Fibroblast of skin of left quadriceps (primary cell): ENCODE results near the gene SCN4A.
"Not testable (repeated sequence)": the region's sequence is repeated elsewhere in the genome, so short reads cannot be mapped to it uniquely, and the experiment has no call there.

Experiments used
- DNase-seq, 2 experiments: peaks; one replicate each; pipeline ENCODE4 v3.0.0-alpha.2; 2013; ENCODE audit warnings: low read depth in 2 of 2

The SCN4A gene

DNA sequence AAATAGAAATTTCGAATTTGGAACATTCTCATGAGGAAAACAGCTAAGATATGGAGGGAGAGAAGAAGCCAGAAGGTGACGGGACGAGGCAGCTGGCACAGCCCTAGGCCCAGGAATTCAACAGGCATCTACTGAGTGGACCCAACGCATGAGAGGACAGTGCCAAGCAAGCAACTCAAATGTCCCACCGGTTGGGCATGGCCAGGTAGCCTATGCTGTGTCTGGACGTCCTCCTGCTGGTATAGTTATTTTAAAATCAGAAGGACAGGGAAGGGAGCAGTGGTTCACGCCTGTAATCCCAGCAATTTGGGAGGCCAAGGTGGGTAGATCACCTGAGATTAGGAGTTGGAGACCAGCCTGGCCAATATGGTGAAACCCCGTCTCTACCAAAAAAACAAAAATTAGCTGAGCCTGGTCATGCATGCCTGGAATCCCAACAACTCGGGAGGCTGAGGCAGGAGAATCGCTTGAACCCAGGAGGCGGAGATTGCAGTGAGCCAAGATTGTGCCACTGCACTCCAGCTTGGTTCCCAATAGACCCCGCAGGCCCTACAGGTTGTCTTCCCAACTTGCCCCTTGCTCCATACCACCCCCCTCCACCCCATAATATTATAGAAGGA is 56.0 kb downstream of the SCN4A start:
- no peak for DNase-seq

DNA sequence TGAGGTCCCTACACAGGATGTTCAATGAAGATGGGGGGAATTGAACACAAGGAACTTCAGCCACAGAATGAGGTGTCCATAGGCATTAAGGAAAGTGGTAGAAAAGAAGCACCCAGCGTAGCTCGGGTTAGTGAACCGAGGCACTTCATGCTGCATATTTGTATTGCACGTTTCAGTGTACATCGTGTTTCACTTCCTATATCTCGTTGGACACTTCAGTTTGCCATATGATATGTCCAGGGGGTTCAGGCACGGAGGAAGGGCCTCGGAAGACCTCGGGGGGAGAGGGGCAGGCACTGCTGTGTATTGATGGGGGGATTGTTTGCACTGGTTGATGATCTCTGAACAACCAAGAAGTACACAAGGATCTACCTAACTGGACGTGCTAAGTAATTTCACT is 57.0 kb downstream of the SCN4A start:
- not testable (repeated sequence) for DNase-seq

DNA sequence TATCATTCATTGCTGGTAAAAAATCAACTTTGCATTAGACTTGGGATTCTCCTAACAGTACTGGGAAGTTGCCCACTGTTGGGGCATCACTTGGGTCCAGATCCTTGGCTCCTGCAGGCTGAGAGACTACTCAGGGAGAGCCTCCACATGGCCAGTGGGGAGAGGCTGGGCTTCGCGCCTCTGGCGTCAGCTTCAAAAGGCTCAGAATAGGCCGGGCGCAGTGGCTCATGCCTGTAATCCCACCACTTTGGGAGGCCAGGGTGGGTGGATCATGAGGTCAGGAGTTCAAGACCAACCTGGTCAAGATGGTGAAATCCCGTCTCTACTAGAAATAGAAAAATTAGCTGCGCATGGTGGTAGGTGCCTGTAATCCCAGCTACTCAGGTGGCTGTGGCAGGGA is 58.2 kb downstream of the SCN4A start:
- DNase-seq: no peak

DNA sequence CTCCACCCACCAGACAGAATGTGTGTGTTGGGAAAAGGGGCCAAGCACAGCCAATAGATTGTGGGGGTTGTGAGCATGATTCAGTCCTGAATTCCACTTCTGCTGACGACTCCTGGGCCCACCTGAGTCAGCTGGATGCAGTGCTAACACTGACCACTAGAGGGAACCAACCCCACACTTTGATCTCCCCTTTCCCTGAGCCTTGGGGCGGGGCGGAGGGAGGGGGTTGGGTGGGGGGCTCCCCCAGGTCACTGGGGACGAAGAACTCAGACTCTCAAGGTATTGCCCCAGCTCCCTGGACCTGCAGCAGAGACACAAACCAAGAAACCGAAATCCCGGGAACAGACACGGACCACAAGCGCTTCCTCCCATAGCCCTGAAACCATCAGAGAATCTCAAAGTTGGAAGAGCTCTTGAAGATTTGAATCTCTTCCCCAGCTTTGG is 61.0 kb downstream of the SCN4A start:
- no peak for DNase-seq

DNA sequence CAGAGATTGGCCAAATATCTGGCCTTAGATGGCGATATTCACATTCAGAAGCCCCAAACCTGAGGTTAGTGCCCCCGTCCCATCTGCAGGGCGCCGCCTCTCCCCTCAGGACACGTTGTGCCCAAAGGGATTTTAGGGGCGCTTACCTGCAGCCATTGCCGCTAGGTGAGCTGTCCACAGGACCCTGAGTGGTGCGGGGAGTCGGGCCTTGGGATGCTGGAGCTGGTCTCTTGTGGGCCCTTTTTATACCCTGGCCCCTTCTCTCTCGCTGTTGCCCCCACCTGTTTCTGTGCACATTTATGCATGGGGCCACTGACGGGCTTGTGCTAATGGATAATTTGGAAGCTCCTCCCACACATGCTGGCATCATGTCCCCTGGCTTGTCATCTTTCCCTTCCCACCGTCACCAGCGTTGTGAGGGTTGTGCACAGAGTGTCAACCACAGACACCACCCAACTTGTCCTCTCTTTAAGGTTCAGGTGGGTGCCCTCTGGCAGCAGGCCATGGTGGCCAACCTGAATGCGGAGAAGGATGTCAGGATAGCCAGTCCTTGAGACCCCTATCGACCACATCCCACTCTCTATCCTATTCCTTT is 61.6 kb downstream of the SCN4A start, which contains the start of gene CSHL1:
Gene CSHL1 (minus strand): TSS at position 218 of the 595 bp plus-strand sequence. CDS start 62 bp downstream, at position 156.
- no peak for DNase-seq

DNA sequence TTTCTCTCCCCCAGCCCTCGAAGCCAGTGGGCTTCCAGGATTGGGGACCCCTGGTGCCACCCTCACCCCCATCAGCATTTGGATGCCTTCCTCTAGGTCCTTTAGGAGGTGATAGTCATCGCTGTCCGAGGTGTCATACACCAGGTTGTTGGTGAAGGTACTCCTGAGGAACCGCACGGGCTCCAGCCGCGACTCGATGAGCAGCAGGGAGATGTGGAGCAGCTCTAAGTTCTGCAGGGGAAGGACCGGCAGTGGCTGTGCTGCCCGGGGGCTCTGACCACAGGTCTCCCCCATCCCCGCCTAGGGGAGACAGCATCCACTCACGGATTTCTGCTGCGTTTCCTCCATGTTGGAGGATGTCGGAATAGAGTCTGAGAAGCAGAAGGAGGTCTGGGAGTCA is 62.6 kb downstream of the SCN4A start:
- no peak for DNase-seq

DNA sequence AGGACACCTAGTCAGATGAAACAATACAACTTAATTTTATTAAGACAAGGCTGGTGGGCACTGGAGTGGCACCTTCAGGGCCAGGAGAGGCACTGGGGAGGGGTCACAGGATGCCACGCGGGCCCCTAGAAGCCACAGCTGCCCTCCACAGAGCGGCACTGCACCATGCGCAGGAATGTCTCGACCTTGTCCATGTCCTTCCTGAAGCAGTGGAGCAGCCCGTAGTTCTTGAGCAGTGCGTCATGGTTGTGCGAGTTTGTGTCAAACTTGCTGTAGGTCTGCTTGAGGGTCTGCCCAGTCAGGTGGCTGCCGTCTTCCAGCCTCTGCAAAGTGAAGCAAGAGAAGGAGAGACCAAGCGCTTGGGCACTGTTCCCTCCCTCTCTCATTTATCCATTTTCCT is 63.1 kb downstream of the SCN4A start:
- DNase-seq: not testable (repeated sequence)

DNA sequence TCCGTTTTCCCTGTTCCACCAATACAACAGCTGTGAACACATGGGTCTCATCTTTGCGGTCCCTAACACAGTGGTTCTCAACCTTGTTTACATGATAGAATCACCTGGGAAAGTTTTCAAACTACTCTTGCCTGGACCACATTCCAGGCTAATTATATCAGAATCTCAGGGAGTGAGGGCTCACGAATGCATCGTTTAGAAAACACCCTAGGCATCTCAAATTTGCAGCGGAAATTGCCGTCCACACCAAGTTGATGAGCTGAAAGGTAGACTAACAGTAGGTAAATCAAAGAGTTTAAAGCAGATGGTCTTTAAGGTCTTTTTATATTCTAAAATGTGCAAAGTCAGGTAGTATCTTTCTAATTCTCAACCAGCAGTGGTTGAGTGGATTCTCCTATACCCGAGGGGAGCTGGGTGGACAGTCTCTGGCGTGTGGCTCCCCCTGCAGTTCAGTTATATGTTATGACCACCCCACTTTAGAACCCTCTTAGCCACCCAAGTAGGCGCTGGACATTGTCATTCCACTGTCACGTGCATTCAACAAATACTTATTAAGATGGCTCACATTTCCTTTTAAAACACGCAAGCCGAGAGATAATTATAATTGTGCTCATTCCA is 65.4 kb downstream of the SCN4A start:
- not testable (repeated sequence) for DNase-seq

DNA sequence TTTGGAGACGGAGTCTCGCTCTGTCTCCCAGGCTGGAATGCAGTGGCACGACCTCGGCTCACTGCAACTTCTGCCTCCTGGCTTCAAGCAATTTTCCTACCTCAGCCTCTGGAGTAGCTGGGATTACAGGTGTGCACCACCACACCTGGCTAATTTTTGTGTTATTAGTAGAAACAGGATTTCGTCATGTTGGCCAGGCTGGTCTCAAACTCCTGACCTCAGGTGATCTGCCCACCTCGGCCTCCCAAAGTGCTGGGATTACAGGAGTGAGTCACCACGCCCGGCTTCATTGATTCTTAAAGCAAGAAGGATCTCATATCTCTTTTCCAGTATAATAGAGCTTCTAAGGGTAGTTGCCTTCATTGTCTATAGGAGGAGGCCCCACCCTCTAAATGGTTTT is 67.9 kb downstream of the SCN4A start:
- DNase-seq: not testable (repeated sequence)

DNA sequence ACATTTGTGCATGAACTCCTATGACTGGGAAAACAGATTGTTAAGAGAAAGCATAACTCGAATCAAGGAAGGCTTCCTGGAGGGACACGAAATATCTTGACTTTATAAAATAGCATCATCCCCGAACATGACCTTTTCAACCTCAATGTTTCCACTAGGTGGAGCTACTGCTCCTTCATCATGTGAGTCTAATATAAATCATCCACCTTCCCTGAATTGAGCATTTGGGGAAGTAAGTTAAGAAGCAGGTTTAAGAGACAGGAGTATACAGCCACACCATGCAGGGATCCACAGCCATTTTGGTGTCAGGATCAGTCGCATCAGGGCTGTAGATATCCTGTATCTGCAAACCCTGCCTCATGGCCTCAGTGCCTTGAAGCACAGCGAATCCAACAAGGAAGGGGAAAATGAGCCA is 68.9 kb downstream of the SCN4A start:
- not testable (repeated sequence) for DNase-seq

DNA sequence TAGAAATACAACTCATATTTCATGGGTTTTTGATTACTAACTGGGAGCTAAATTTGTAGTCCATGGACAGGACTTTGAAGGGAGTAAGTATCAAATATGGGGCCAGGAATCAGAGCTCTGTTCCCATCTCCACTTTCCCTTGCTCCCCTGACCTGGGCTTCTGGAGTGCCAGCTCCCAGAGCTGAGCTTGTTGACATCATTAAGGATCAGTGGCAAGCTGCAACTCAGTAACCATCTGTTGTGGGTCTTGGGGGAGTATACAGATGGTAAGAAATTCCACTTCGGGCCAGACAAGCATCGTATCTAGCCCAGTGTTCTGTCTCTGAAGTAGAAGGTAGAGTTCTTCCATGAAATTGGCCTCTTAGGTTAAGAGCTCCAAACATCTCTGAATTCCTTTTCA is 70.7 kb downstream of the SCN4A start:
- not testable (repeated sequence) for DNase-seq

DNA sequence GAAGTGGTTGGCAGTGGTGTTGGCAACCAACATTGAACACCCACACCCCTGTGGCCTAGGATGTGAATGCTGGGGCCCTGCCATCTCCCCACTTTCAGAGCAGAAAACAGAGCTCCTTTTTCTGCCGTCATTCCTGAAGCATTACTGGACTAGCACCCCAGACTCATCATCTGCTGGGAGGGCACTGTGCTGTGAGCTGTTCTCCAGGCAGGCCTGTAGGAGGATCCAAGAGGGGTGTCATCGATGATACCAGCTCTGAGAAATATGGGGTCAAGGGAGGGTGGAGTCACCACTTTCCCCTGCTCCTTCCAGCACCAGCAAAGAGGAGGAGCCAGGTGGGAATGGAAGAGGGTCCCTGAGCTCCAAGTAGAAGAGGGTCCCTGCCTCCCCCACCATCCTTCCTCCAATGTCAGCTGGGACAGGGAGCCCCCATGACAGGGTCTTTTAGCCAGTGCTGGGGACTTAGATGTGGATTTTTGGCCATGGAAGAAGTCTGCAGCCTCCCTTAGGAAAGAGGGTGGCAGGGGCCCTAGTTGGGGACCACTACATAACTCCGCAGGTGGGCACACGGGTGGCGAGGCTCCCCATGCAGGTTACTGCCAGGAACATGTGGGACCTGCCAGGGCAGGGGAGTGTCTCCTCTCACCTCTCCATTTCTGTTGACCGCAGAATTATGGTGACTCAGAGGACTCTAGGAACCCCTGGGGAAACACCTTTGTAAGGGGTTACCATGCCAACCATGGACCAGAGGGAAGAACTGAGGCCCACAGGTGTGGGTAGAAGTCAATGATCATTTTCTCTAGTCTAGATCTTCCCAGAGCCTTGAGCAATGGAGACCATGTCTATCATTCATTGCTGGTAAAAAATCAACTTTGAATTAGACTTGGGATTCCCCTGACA is 73.6 kb downstream of the SCN4A start:
- not testable (repeated sequence) for DNase-seq

DNA sequence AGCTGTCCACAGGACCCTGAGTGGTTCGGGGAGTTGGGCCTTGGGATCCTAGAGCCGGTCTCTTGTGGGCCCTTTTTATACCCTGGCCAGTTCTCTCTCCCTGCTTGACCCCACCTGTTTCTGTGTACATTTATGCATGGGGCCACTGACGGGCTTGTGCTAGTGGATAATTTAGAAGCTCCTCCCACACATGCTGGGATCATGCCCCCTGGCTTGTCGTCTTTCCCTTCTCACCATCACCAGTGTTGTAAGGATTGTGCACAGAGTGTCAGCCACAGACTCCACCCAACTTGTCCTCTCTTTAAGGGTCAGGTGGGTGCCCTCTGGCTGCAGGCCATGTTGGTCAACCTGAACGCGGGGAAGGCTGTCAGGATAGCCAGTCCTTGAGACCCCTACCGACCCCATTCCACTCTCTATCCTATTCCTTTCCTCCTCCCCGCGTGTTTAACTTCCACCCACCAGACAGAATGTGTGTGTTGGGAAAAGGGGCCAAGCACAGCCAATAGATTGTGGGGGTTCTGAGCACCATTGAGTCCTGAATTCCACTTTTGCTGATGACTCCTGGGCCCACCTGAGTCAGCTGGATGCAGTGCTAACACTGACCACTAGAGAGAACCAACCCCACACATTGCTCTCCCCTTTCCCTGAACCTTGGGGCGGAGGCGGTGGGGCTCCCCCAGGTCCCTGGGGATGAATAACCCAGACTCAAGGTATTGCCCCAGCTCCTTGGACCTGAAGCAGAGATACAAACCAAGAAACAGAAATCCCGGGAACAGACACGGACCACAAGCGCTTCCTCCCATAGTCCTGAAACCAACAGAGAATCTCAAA is 76.0 kb downstream of the SCN4A start, which contains the start of gene CSH1:
Gene CSH1 (minus strand): TSS at position 51 of the 831 bp plus-strand sequence. CDS start 63 bp downstream, outside the sequence.
- not testable (repeated sequence) for DNase-seq

DNA sequence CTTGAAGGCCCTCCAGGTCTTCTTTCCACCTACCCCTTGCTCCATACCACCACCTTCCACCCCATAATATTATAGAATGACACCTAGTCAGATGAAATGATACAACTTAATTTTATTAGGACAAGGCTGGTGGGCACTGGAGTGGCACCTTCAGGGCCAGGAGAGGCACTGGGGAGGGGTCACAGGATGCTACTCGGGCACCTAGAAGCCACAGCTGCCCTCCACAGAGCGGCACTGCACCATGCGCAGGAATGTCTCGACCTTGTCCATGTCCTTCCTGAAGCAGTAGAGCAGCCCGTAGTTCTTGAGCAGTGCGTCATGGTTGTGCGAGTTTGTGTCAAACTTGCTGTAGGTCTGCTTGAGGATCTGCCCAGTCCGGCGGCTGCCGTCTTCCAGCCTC is 77.9 kb downstream of the SCN4A start:
- not testable (repeated sequence) for DNase-seq

DNA sequence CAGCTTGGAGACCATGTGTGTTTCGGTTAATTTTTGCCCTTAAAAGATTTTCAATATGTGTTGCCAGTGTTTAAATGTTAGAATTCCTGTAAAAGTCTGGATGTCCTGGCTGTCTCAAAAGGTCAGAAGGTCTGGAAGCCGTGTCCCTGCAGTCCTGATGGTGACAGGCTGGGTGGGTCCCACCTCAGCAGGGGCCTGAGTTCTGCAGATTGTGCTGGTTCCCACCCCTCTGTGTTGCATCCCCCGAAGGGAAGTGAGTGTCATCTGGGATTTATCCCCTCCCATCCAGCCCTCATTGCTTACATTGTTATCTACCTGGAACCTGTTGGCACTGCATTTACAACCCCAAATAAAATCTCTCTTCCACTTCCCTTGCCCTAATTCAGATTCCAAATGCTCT is 78.7 kb downstream of the SCN4A start:
- DNase-seq: not testable (repeated sequence)

DNA sequence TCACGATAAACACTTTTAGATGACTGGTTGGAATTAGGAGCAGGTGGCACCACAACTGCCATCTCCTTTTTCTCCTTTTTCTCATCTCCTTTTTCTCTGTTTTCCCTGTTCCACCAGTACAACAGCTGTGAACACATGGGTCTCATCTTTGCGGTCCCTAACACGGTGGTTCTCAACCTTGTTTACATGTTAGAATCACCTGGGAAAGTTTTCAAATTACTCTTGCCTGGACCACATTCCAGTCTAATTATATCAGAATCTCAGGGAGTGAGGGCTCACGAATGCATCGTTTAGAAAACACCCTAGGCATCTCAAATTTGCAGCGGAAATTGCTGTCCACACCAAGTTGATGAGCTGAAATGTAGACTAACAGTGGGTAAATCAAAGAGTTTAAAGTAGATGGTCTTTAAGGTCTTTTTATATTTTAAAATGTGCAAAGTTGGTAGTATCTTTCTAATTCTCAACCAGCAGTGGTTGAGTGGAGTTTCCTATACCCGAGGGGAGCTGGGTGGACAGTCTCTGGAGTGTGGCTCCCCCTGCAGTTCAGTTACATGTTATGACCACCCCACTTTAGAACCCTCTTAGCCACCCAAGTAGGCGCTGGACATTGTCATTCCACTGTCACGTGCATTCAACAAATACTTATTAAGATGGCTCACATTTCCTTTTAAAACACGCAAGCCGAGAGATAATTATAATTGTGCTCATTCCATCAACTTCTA is 80.2 kb downstream of the SCN4A start:
- not testable (repeated sequence) for DNase-seq

DNA sequence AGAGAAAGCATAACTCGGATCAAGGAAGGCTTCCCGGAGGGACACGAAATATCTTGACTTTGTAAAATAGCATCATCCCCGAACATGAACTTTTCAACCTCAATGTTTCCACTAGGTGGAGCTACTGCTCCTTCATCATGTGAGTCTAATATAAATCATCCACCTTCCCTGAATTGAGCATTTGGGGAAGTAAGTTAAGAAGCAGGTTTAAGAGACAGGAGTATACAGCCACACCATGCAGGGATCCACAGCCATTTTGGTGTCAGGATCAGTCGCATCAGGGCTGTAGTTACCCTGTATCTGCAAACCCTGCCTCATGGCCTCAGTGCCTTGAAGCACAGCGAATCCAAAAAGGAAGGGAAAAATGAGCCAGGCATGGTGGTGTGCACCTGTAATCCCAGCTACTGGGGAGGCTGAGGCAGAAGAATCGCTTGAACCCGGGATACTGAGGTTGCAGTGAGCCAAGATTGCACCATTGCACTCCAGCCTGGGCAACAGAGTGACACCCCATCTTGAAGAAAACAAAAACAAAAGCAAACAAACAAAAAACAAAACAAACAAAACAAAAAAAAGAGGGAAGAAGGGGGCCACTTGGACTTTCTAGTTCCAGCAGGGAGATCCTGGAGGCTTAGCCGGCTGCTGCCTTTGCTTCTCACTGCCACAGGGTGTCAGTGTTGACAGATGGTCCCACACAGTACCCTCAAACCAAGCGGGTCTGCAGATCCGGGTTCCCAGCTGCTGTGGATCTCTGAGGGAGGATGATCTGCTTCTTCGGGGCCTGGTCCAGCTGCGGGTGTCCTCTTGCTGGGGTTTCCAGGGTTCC is 83.5 kb downstream of the SCN4A start:
- not testable (repeated sequence) for DNase-seq
